ENCODE data around the gene RAPGEF5. TPM values are rescaled to one million over a fixed set of nuclear protein-coding genes. Genes with fewer than 3 reads are reported as not detected.

RAPGEF5 gene
- total RNA-seq, 4 donors from 2014 or later: 26.5 to 76.6 (median 39.3) TPM

- WGBS, 2 donors: 29 to 51% methylated on average over 4 of the region's 4 CpGs
- DNase-seq: peak; percentile 19 to 47
- Histone ChIP-seq H3K27ac (no peak overlapping the region), H3K4me1 (no peaks in the 10 kb centered on the region), H3K36me3 (no peaks in the 10 kb centered on the region), H3K4me3 (replicated peaks in 1 of 3) (no peak overlapping the region), H3K27me3 (no peaks in the 10 kb centered on the region), H3K9me3 (no peaks in the 10 kb centered on the region)
- intact Hi-C loops (cut with DNase I): loop anchor here (2.0 kb wide), 1 partner anchor 378 kb away; no protein-coding TSS in a partner anchor
- TF ChIP-seq CTCF (IDR thresholded peaks at IDR 0.05) (no peak), POLR2A (IDR thresholded peaks at IDR 0.05) (no peak)
Measured at GRCh38 chr7:22110881-22111280, 246.1 kb downstream of the RAPGEF5 start.

GRCh38 chr7:22110227-22110839 is 246.6 kb downstream of the RAPGEF5 start:
- Histone ChIP-seq H3K27ac (no peak overlapping the region), H3K9me3 (no peaks in the 10 kb centered on the region), H3K36me3 (no peaks in the 10 kb centered on the region), H3K27me3 (no peaks in the 10 kb centered on the region), H3K4me3 (replicated peaks in 1 of 3) (no peak overlapping the region), H3K4me1 (no peaks in the 10 kb centered on the region)
- WGBS, 2 donors: 7 to 8% methylated on average over 6 of the region's 6 CpGs
- peak; percentile 75 to 76 for DNase-seq
- peak; percentile 62 to 98 (median 81) for TF ChIP-seq CTCF (IDR thresholded peaks at IDR 0.05)
- no peak for TF ChIP-seq POLR2A (IDR thresholded peaks at IDR 0.05)
- intact Hi-C loops (cut with DNase I): loop anchor here (2.0 kb wide), 1 partner anchor 378 kb away; no protein-coding TSS in a partner anchor

GRCh38 chr7:22109761-22110160 is 247.2 kb downstream of the RAPGEF5 start:
- WGBS, 2 donors: 43 to 48% methylated on average over 6 to 7 of the region's 7 CpGs
- Histone ChIP-seq H3K27me3 (no peaks in the 10 kb centered on the region), H3K4me3 (replicated peaks in 1 of 3) (no peak overlapping the region), H3K9me3 (no peaks in the 10 kb centered on the region), H3K27ac (no peak overlapping the region), H3K36me3 (no peaks in the 10 kb centered on the region), H3K4me1 (no peaks in the 10 kb centered on the region)
- DNase-seq: peak; percentile 26 to 44
- intact Hi-C loops (cut with DNase I): loop anchor here (2.0 kb wide), 1 partner anchor 379 kb away; no protein-coding TSS in a partner anchor
- TF ChIP-seq CTCF (IDR thresholded peaks at IDR 0.05) (no peak), POLR2A (IDR thresholded peaks at IDR 0.05) (no peak)

- TF ChIP-seq CTCF (IDR thresholded peaks at IDR 0.05): no peak
- no peak for TF ChIP-seq POLR2A (IDR thresholded peaks at IDR 0.05)
- no peak for DNase-seq
- intact Hi-C loops (cut with DNase I): no loop called here
- 78 to 84% methylated on average over 13 of the region's 13 CpGs for WGBS, 2 donors
- no peak overlapping the region for H3K27ac ChIP-seq
- no peak overlapping the region for H3K4me3 ChIP-seq (replicated peaks in 1 of 3)
- no peaks in the 10 kb centered on the region for H3K9me3 ChIP-seq
- H3K36me3 ChIP-seq: no peaks in the 10 kb centered on the region
- H3K27me3 ChIP-seq: no peaks in the 10 kb centered on the region
- no peaks in the 10 kb centered on the region for H3K4me1 ChIP-seq
Measured at GRCh38 chr7:22108151-22108845, 248.7 kb downstream of the RAPGEF5 start.

GRCh38 chr7:22105550-22105949 is 251.4 kb downstream of the RAPGEF5 start:
- H3K4me1 ChIP-seq: no peaks in the 10 kb centered on the region
- no peaks in the 10 kb centered on the region for H3K9me3 ChIP-seq
- no peak overlapping the region for H3K4me3 ChIP-seq (replicated peaks in 1 of 3)
- H3K27ac ChIP-seq: no peak overlapping the region
- intact Hi-C loops (cut with DNase I): no loop called here
- WGBS, 2 donors: 94 to 97% methylated on average over 7 of the region's 7 CpGs
- no peaks in the 10 kb centered on the region for H3K36me3 ChIP-seq
- TF ChIP-seq POLR2A (IDR thresholded peaks at IDR 0.05): no peak
- no peaks in the 10 kb centered on the region for H3K27me3 ChIP-seq
- no peak for DNase-seq

Measured in thyroid gland (tissue), 4 donors.